ENCODE data around the gene SPATA31C1. TPM values are rescaled to one million over a fixed set of nuclear protein-coding genes. Genes with fewer than 3 reads are reported as not detected.

SPATA31C1 gene
- total and polyA plus RNA-seq, 2 of the 13 experiments (the other 11 are each of a cell fraction or from before 2014, with no cell fraction given), result not detected

DNA sequence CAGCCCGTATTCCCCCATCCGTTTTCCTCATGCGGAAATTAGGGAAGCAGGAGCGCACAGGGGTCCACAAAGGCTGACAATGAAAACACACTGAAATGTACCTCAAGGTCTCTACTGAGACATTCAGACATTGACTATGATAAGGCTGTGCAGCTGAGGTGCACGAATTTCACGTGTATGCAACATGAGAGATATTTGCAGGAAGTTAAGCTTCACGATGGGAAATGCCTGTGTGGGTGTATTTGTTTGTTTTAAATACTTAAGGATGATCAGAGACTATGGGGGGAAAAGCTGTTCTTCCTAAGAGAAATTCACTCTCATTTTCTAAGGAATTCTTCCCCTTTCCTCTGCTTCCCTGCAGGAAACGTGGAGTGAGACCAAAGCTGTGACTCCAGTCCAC, 37.6 kb upstream of the SPATA31C1 start:
- Histone ChIP-seq H3K9ac (ENCODE audit: insufficient read depth, low read depth, low read length) (no peak overlapping the region), H3K4me1 (ENCODE audit: insufficient read depth, low read length) (no peaks in the 10 kb centered on the region), H3K27me3 (ENCODE audit: control insufficient read depth in 1 of 2, insufficient read depth in 2 of 2, low read length in 2 of 2) (peaks cover 1 to 26% of the 10 kb centered on the region in 2 experiments; a peak in 3 of 5 replicates), H3K4me2 (ENCODE audit: low read depth, low read length) (no peak overlapping the region), H3K4me3 (replicated peaks in 1 of 3; ENCODE audit: insufficient read depth in 1 of 3, low read depth in 2 of 3, low read length in 3 of 3) (no peak overlapping the region), H3K79me2 (ENCODE audit: insufficient read depth, low read length) (no peaks in the 10 kb centered on the region), H4K20me1 (ENCODE audit: insufficient read depth, low read length) (no peaks in the 10 kb centered on the region), H3K9me3 (ENCODE audit: low read length) (no peaks in the 10 kb centered on the region), H3K27ac (ENCODE audit: extremely low read length, insufficient read depth, low read length) (no peak overlapping the region), H3K36me3 (replicated peaks in 1 of 2; ENCODE audit: control insufficient read depth in 1 of 2, insufficient read depth in 2 of 2, low read length in 2 of 2) (no peaks in the 10 kb centered on the region), H2AFZ (ENCODE audit: low read length) (no peak overlapping the region)
- DNase-seq (ENCODE audit: low spot score) (no peak), FAIRE-seq (no peak), ATAC-seq (no peak)
- POLR2A ChIA-PET, result no interaction called here
- BruUV-seq (replicated peaks), result no TSS peak
- TF ChIP-seq DNMT1 (CRISPR knock-in tag; IDR thresholded peaks at IDR 0.05) (no peak), ZNF160 (CRISPR knock-in tag; IDR thresholded peaks at IDR 0.05) (no peak), MTF1 (CRISPR knock-in tag; IDR thresholded peaks at IDR 0.05) (no peak), PRMT3 (CRISPR knock-in tag; IDR thresholded peaks at IDR 0.05; ENCODE audit: borderline replicate concordance, low read depth) (no peak), NFIB (CRISPR knock-in tag; IDR thresholded peaks at IDR 0.05; ENCODE audit: borderline replicate concordance) (no peak), EED (CRISPR knock-in tag; IDR thresholded peaks at IDR 0.05) (no peak), TBX2 (CRISPR knock-in tag; IDR thresholded peaks at IDR 0.05; ENCODE audit: borderline replicate concordance) (no peak), ZKSCAN5 (CRISPR knock-in tag; IDR thresholded peaks at IDR 0.05) (no peak), RFXAP (CRISPR knock-in tag; IDR thresholded peaks at IDR 0.05; ENCODE audit: borderline replicate concordance) (no peak), MXD4 (CRISPR knock-in tag; IDR thresholded peaks at IDR 0.05) (no peak), ZBTB7B (CRISPR knock-in tag; IDR thresholded peaks at IDR 0.05) (no peak), ZSCAN29 (CRISPR knock-in tag; conservative IDR thresholded peaks at IDR 0.05) (no peak), BCL3 (CRISPR knock-in tag; IDR thresholded peaks at IDR 0.05) (no peak), PRDM4 (CRISPR knock-in tag; IDR thresholded peaks at IDR 0.05; ENCODE audit: borderline replicate concordance) (no peak), SMAD9 (CRISPR knock-in tag; IDR thresholded peaks at IDR 0.05) (no peak), HES4 (CRISPR knock-in tag; IDR thresholded peaks at IDR 0.05; ENCODE audit: borderline replicate concordance) (no peak)
- TF ChIP-seq, protein P1, sequence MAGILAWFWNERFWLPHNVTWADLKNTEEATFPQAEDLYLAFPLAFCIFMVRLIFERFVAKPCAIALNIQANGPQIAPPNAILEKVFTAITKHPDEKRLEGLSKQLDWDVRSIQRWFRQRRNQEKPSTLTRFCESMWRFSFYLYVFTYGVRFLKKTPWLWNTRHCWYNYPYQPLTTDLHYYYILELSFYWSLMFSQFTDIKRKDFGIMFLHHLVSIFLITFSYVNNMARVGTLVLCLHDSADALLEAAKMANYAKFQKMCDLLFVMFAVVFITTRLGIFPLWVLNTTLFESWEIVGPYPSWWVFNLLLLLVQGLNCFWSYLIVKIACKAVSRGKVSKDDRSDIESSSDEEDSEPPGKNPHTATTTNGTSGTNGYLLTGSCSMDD (CRISPR knock-in tag; IDR thresholded peaks at IDR 0.05), result no peak
- TF ChIP-seq, protein P2, sequence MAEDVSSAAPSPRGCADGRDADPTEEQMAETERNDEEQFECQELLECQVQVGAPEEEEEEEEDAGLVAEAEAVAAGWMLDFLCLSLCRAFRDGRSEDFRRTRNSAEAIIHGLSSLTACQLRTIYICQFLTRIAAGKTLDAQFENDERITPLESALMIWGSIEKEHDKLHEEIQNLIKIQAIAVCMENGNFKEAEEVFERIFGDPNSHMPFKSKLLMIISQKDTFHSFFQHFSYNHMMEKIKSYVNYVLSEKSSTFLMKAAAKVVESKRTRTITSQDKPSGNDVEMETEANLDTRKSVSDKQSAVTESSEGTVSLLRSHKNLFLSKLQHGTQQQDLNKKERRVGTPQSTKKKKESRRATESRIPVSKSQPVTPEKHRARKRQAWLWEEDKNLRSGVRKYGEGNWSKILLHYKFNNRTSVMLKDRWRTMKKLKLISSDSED (CRISPR knock-in tag; IDR thresholded peaks at IDR 0.05), result no peak
- in situ Hi-C loops (cut with HindIII; ENCODE audit: extremely low pct_ligation_motif_present, low pct_unique_long_range_greater_than_20kb) (no loop called here), intact Hi-C loops (cut with micrococcal nuclease; ENCODE audit: unreplicated experiment) (no loop called here)
- CTCF ChIA-PET (ENCODE audit: low intra/inter-chr PET ratio, low total read pairs), result no interaction called here
- 21% methylated on average over 8 of the region's 8 CpGs for WGBS (ENCODE audit: low lambda C conversion rate)
